GM21723 (cell line): ENCODE measurements around the gene MAD1L1.

Experiments used
- ATAC-seq: cut with Tn5 transposase; IDR thresholded peaks from one replicate; pipeline ENCODE4 v1.9.1; 2021; ENCODE audit warnings: mild to moderate bottlenecking, moderate library complexity; ENCODE audit not compliant: unreplicated experiment

Gene MAD1L1

GRCh38 chr7:2049782-2050510 is 182.8 kb downstream of the MAD1L1 start:
- no peak for ATAC-seq

- ATAC-seq, result no peak
These were observed 183.5 kb downstream of the MAD1L1 start for GRCh38 chr7:2049111-2049781.

- ATAC-seq, result no peak
These were observed 184.2 kb downstream of the MAD1L1 start for GRCh38 chr7:2048531-2048930.

- no peak for ATAC-seq
These were observed 184.7 kb downstream of the MAD1L1 start for GRCh38 chr7:2048006-2048405.

- ATAC-seq, result no peak
These were observed 185.9 kb downstream of the MAD1L1 start for GRCh38 chr7:2046581-2047565.

GRCh38 chr7:2045559-2046405 is 187.0 kb downstream of the MAD1L1 start:
- no peak for ATAC-seq

- no peak for ATAC-seq
These were observed 187.8 kb downstream of the MAD1L1 start for GRCh38 chr7:2044883-2045471.

- no peak for ATAC-seq
These were observed 188.3 kb downstream of the MAD1L1 start for GRCh38 chr7:2044311-2044882.

- no peak for ATAC-seq
These were observed 189.3 kb downstream of the MAD1L1 start for GRCh38 chr7:2043316-2044039.

GRCh38 chr7:2042650-2043049 is 190.1 kb downstream of the MAD1L1 start:
- ATAC-seq, result no peak

- ATAC-seq, result no peak
These were observed 191.0 kb downstream of the MAD1L1 start for GRCh38 chr7:2041496-2042367.

- no peak for ATAC-seq
These were observed 191.9 kb downstream of the MAD1L1 start for GRCh38 chr7:2040893-2041270.

GRCh38 chr7:2040201-2040892 is 192.4 kb downstream of the MAD1L1 start:
- no peak for ATAC-seq

- no peak for ATAC-seq
These were observed 193.6 kb downstream of the MAD1L1 start for GRCh38 chr7:2038931-2039728.

- no peak for ATAC-seq
These were observed 194.8 kb downstream of the MAD1L1 start for GRCh38 chr7:2037808-2038522.

GRCh38 chr7:2037301-2037807 is 195.4 kb downstream of the MAD1L1 start:
- ATAC-seq, result no peak
